Fibroblast of lung (primary cell): Measurements from ENCODE around the gene CNOT1. TPM values are rescaled to one million over a fixed set of nuclear protein-coding genes. Genes with fewer than 3 reads are reported as not detected.

Experiments
- DNase-seq, 2 donors: peaks; one replicate each; pipeline versions ENCODE4 v3.0.0 to v3.0.0-alpha.2; 2010; ENCODE audit warnings: low read depth in 2 of 2
- H2AFZ ChIP-seq: 2 replicates; pipeline ENCODE4 v1.5.1; 2012; ENCODE audit warnings: low read length, control low read depth, inconsistent platforms
- H3K27ac ChIP-seq: 2 replicates; pipeline ENCODE4 v1.5.1; 2011; ENCODE audit warnings: low read length, control low read depth; ENCODE audit not compliant: insufficient read depth
- H3K27me3 ChIP-seq: 2 replicates; pipeline ENCODE4 v1.5.1; 2011; ENCODE audit warnings: mild to moderate bottlenecking, low read length; ENCODE audit not compliant: control insufficient read depth, insufficient read depth
- H3K36me3 ChIP-seq: 2 replicates; pipeline ENCODE4 v1.5.1; 2011; ENCODE audit warnings: low read length; ENCODE audit not compliant: control insufficient read depth, insufficient read depth
- H3K4me1 ChIP-seq: 2 replicates; pipeline ENCODE4 v1.5.1; 2011; ENCODE audit warnings: low read length; ENCODE audit not compliant: control insufficient read depth, insufficient read depth; ENCODE audit errors: extremely low read depth
- H3K4me2 ChIP-seq: 2 replicates; pipeline ENCODE4 v1.5.1; 2011; ENCODE audit warnings: low read length, control low read depth; ENCODE audit not compliant: insufficient read depth; ENCODE audit errors: extremely low read depth
- H3K4me3 ChIP-seq, 4 experiments: fragments of 200-600 bp in 1 of 4; sonication (generic) in 1 of 4; replicated peaks in 1 of 4; 2 replicates each; pipeline ENCODE4 v1.5.1; 2011 to 2016; ENCODE audit warnings: low read length in 4 of 4, low read depth in 3 of 4, mild to moderate bottlenecking in 3 of 4, control low read depth in 2 of 4, inconsistent platforms in 1 of 4, mixed read lengths in 1 of 4; ENCODE audit not compliant: insufficient read depth in 1 of 4; ENCODE audit errors: control extremely low read depth in 1 of 4
- H3K79me2 ChIP-seq: 2 replicates; pipeline ENCODE4 v1.5.1; 2012; ENCODE audit warnings: mild to moderate bottlenecking, low read length, inconsistent platforms; ENCODE audit not compliant: control insufficient read depth, insufficient read depth
- H3K9ac ChIP-seq: 2 replicates; pipeline ENCODE4 v1.5.1; 2011; ENCODE audit warnings: mild to moderate bottlenecking, low read length, control low read depth; ENCODE audit not compliant: insufficient read depth
- H3K9me3 ChIP-seq: 2 replicates; pipeline ENCODE4 v1.5.1; 2012; ENCODE audit warnings: low read depth, low read length; ENCODE audit not compliant: control insufficient read depth, insufficient read depth
- H4K20me1 ChIP-seq: 2 replicates; pipeline ENCODE4 v1.5.1; 2011; ENCODE audit warnings: low read length; ENCODE audit not compliant: control insufficient read depth, insufficient read depth; ENCODE audit errors: extremely low read depth
- EZH2 ChIP-seq: IDR thresholded peaks from 2 replicates; pipeline ENCODE4 v1.5.1; 2012; ENCODE audit warnings: low read length, control low read depth, mild to moderate bottlenecking; ENCODE audit errors: missing control alignments
- polyA plus RNA-seq, 2 donors: library from polyadenylated mRNA; depleted of rRNA in 1 of 2; stranded (reverse) in 1 of 2; unstranded in 1 of 2; fragments of >200 nt; gene quantifications; 2 replicates each; pipeline ENCODE4 v1.2.1, GENCODE V29; 2011 to 2012; ENCODE audit warnings: missing spikeins in 1 of 2
- total RNA-seq: library from RNA; depleted of rRNA; stranded (reverse); fragments of >200 nt; gene quantifications from 2 replicates; pipeline ENCODE4 v1.2.1, GENCODE V29; 2014
- TF ChIP-seq, protein P1 (sequence below), 2 donors: IDR thresholded peaks in 1 of 2; conservative IDR thresholded peaks in 1 of 2; 1 replicate in 1 of 2; 2 replicates in 1 of 2; pipeline ENCODE4 v1.5.1; 2011 to 2012; ENCODE audit warnings: low read length in 2 of 2, control low read depth in 1 of 2, inconsistent platforms in 1 of 2, low read depth in 1 of 2, mild to moderate bottlenecking in 1 of 2

CNOT1 gene
- total and polyA plus RNA-seq, 2 donors (not counting 1 experiment from before 2014, with no cell fraction given) = 59.0 to 162 TPM

DNA sequence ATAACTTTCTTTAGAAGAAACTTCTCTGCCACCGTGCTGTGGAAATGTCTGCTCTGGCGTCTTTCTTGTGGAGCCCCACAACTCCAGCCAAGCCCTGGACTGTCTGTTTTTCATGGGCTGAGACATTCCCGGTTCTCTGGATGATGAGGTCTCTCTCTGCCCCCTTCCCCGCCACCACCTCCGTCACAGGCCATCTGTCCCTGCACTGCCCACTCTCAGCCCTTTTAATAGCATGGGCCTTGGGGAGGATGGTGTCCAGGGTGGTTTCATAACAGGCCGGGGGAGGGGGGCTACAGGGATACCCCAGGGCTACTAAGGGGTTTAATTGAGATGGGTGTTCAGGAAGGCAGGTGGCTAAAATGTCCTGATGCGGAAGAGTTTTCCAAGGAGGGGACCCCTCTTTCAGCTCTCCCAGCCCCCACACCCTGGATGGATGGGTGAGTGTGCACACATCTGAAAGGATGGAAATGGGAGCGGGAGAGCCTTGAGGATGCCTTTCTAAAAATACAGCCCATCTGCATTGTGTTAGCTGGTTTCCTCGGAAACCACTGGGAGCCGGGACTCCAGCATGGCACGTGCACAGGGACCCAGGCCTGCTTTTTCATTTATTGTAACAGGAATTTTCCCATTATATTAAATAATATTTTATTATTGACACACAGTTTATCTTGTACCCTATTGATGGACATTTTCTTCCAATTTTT is 144.3 kb downstream of the CNOT1 start:
- Histone ChIP-seq H3K9ac (no peak overlapping the region), H2AFZ (no peak overlapping the region), H3K4me1 (no peaks in the 10 kb centered on the region), H3K36me3 (no peaks in the 10 kb centered on the region), H3K4me2 (no peak overlapping the region), H3K9me3 (no peaks in the 10 kb centered on the region), H3K27ac (no peak overlapping the region), H3K4me3 (no peak overlapping the region), H3K27me3 (peaks cover 2% of the 10 kb centered on the region), H4K20me1 (no peaks in the 10 kb centered on the region), H3K79me2 (no peaks in the 10 kb centered on the region)
- no peak for DNase-seq
- no peak for TF ChIP-seq EZH2
- TF ChIP-seq, protein P1, sequence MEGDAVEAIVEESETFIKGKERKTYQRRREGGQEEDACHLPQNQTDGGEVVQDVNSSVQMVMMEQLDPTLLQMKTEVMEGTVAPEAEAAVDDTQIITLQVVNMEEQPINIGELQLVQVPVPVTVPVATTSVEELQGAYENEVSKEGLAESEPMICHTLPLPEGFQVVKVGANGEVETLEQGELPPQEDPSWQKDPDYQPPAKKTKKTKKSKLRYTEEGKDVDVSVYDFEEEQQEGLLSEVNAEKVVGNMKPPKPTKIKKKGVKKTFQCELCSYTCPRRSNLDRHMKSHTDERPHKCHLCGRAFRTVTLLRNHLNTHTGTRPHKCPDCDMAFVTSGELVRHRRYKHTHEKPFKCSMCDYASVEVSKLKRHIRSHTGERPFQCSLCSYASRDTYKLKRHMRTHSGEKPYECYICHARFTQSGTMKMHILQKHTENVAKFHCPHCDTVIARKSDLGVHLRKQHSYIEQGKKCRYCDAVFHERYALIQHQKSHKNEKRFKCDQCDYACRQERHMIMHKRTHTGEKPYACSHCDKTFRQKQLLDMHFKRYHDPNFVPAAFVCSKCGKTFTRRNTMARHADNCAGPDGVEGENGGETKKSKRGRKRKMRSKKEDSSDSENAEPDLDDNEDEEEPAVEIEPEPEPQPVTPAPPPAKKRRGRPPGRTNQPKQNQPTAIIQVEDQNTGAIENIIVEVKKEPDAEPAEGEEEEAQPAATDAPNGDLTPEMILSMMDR (conservative IDR thresholded peaks at IDR 0.05 in 1 of 2, IDR thresholded peaks at IDR 0.05 in 1 of 2; ENCODE audit: low read depth in 1 of 2, low read length in 2 of 2) = no peak

DNA sequence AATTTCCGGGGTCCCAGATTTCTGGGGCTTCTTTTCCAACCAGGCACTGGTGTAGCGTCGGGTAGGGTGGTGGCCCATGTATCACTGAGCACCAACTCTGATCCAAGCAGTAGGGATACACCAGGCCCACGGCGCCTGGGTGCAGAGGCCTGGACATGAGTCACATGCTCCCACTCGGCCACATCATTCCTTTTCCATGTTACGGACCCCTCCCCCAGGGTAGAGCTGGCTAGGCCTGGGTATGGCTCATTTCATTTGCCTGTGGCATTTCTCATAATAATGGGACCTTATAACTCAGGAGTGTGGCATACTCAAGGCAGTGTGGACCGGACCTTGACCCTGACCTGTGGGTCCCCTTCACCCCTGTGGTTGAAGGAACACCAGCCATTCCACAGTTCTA is 147.7 kb downstream of the CNOT1 start:
- no peak overlapping the region for H3K27ac ChIP-seq
- no peaks in the 10 kb centered on the region for H3K4me1 ChIP-seq
- TF ChIP-seq, protein P1 (conservative IDR thresholded peaks at IDR 0.05 in 1 of 2, IDR thresholded peaks at IDR 0.05 in 1 of 2; ENCODE audit: low read depth in 1 of 2, low read length in 2 of 2) = no peak
- no peak for TF ChIP-seq EZH2
- no peak overlapping the region for H3K9ac ChIP-seq
- H2AFZ ChIP-seq = no peak overlapping the region
- DNase-seq = peak in 1 of 2 donors; percentile 43
- no peaks in the 10 kb centered on the region for H3K27me3 ChIP-seq
- H3K79me2 ChIP-seq = no peaks in the 10 kb centered on the region
- no peaks in the 10 kb centered on the region for H4K20me1 ChIP-seq
- H3K36me3 ChIP-seq = no peaks in the 10 kb centered on the region
- no peak overlapping the region for H3K4me3 ChIP-seq
- H3K4me2 ChIP-seq = no peak overlapping the region
- H3K9me3 ChIP-seq = no peaks in the 10 kb centered on the region

DNA sequence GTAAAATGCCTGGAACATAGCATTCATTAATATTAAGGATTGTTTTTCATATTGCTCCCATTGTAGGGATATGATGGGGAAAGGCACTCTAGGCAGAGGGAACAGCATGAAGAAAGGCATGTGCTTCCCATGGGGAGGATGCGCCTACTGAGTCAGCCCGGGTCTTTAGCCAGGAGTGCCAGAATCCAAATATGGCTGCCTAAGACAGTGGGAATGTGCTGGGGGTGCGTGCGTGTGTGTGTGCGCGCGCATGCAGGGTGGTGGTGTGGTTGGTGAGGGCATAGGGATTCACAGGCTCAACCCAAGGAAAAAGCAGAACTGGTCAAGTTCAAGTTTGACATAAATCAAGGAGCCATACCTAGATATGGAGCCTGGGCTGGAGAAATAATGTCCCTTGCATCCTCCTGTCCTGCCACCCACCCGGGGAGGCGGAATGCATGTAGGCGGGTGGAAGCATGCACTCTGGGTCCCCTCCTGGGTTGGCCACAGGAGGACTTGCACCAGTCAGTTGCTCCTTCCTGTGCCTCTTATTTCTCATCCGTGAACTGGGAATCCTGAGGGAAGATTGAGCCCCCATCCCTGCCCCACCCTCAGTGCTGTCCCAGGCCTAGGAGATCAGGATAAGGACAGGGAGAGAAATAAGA is 148.3 kb downstream of the CNOT1 start:
- TF ChIP-seq, protein P1 (conservative IDR thresholded peaks at IDR 0.05 in 1 of 2, IDR thresholded peaks at IDR 0.05 in 1 of 2; ENCODE audit: low read depth in 1 of 2, low read length in 2 of 2) = no peak
- TF ChIP-seq EZH2 = no peak
- DNase-seq = no peak
- no peaks in the 10 kb centered on the region for H3K4me1 ChIP-seq
- no peaks in the 10 kb centered on the region for H3K36me3 ChIP-seq
- H2AFZ ChIP-seq = no peak overlapping the region
- H4K20me1 ChIP-seq = no peaks in the 10 kb centered on the region
- no peaks in the 10 kb centered on the region for H3K79me2 ChIP-seq
- no peak overlapping the region for H3K4me2 ChIP-seq
- H3K4me3 ChIP-seq = no peak overlapping the region
- H3K9me3 ChIP-seq = no peaks in the 10 kb centered on the region
- H3K9ac ChIP-seq = no peak overlapping the region
- no peaks in the 10 kb centered on the region for H3K27me3 ChIP-seq
- no peak overlapping the region for H3K27ac ChIP-seq
